ENCODE data around the gene SOX14. TPM values are rescaled to one million over a fixed set of nuclear protein-coding genes. Genes with fewer than 3 reads are reported as not detected.

SOX14 gene
- total RNA-seq, 1 donor from 2014 or later = not detected

DNA sequence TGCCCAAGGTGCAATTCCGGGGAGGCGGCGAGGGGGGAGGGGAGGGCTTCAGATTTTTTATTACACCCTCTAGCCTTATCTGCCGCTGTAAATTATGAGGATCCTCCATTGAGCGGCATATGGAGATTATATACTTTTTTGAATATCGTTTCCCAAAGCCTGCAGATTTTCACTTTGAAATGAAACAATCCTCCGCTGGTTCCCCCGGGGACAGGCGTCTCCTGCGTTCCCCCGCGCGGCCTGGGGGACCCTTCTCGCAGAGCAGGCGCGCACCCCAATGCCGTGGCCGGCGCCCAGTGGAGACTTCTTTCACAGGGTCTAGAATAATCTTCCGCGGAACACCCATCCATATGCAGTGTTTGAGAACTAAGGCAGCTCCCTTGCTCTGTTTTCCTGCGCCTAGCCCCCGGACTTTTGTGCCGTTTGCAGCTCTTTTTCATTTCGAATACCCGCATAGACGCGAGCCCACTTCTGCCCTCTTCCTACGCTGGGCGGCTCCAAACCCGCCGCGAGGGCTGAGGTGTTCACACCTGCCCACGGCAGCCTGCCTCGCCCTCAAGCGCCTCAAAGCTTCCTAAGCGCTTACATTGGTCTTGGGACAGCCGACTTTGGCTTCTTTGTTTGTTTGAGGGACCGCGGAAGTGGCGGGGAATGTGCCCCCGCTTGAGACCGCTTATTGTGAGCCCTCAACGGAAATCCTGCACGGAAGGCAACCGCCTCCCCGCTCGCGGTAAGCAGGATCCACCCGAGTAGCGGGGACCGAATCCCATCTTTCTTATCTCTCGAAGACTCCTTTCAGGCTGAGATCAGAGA is 7.5 kb downstream of the SOX14 start:
- peak; percentile 70 for DNase-seq (ENCODE audit: low spot score)
- H3K9me3 Mint-ChIP-seq (ENCODE audit: low read depth) = peaks cover 4% of the 10 kb centered on the region
- H3K27ac Mint-ChIP-seq (ENCODE audit: unreplicated experiment) = no peak overlapping the region
- no peaks in the 10 kb centered on the region for H3K36me3 Mint-ChIP-seq (ENCODE audit: low read depth)
- peaks cover 31% of the 10 kb centered on the region for H3K4me1 Mint-ChIP-seq (ENCODE audit: low read depth)
- TF ChIP-seq CTCF (IDR thresholded peaks at IDR 0.05) = no peak
- H3K4me3 Mint-ChIP-seq (ENCODE audit: unreplicated experiment) = peak overlapping the region; percentile 35
- peaks cover 85% of the 10 kb centered on the region for H3K27me3 Mint-ChIP-seq (ENCODE audit: low read depth)

- no peak overlapping the region for H3K4me3 Mint-ChIP-seq (ENCODE audit: unreplicated experiment)
- H3K27me3 Mint-ChIP-seq (ENCODE audit: low read depth) = peaks cover 80% of the 10 kb centered on the region
- peaks cover 31% of the 10 kb centered on the region for H3K4me1 Mint-ChIP-seq (ENCODE audit: low read depth)
- DNase-seq (ENCODE audit: low spot score) = no peak
- no peaks in the 10 kb centered on the region for H3K36me3 Mint-ChIP-seq (ENCODE audit: low read depth)
- peaks cover 4% of the 10 kb centered on the region for H3K9me3 Mint-ChIP-seq (ENCODE audit: low read depth)
- no peak for TF ChIP-seq CTCF (IDR thresholded peaks at IDR 0.05)
- H3K27ac Mint-ChIP-seq (ENCODE audit: unreplicated experiment) = no peak overlapping the region
These were observed 8.3 kb downstream of the SOX14 start for GRCh38 chr3:137772214-137772955.

DNA sequence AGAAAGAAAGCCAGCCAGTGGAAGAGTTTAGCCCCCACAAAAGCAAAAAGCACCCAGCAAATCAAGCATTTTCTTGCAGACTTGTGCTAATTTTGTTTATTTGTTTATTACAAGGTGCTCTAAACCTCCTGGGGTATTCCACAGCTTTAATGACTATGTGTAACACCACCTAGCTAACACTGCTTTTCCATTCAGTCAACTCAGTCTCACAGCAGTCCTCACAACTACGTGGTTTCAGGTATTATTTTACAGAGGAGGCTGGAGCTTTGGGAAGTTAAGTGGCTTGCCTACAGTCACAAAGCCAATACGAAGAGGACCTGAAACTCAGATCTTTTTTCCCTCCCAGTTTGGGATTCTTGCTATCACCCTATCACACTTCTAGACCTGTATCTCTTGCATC is 14.8 kb downstream of the SOX14 start:
- Mint-ChIP-seq H3K9me3 (ENCODE audit: low read depth) (peaks cover 4% of the 10 kb centered on the region), H3K4me3 (ENCODE audit: unreplicated experiment) (no peak overlapping the region), H3K27me3 (ENCODE audit: low read depth) (peaks cover 39% of the 10 kb centered on the region), H3K27ac (ENCODE audit: unreplicated experiment) (no peak overlapping the region), H3K36me3 (ENCODE audit: low read depth) (no peaks in the 10 kb centered on the region), H3K4me1 (ENCODE audit: low read depth) (no peaks in the 10 kb centered on the region)
- TF ChIP-seq CTCF (IDR thresholded peaks at IDR 0.05) = no peak
- no peak for DNase-seq (ENCODE audit: low spot score)

DNA sequence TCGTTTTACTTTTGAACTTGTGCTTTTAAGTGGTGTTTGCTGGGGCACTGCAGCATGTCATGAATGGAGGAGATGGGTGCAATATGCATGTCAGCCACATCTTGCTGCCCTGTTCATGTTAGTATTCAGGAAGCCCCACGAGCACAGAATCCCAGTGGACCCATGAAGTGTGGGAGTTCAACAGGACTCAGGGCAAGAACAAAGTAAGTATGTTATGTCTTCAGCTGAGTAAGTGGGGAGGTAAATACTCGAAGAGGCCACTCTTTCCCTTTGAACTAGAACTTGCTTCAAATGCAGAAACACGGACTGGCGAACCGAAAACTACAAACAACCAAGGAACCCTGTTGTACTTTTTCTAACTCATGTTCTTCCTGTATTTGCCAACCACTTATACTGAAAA is 23.4 kb downstream of the SOX14 start:
- no peaks in the 10 kb centered on the region for H3K36me3 Mint-ChIP-seq (ENCODE audit: low read depth)
- no peak for TF ChIP-seq CTCF (IDR thresholded peaks at IDR 0.05)
- no peaks in the 10 kb centered on the region for H3K9me3 Mint-ChIP-seq (ENCODE audit: low read depth)
- no peak for DNase-seq (ENCODE audit: low spot score)
- peaks cover 31% of the 10 kb centered on the region for H3K27me3 Mint-ChIP-seq (ENCODE audit: low read depth)
- no peak overlapping the region for H3K27ac Mint-ChIP-seq (ENCODE audit: unreplicated experiment)
- no peak overlapping the region for H3K4me3 Mint-ChIP-seq (ENCODE audit: unreplicated experiment)
- H3K4me1 Mint-ChIP-seq (ENCODE audit: low read depth) = no peaks in the 10 kb centered on the region

GRCh38 chr3:137789236-137789635 is 25.1 kb downstream of the SOX14 start:
- Mint-ChIP-seq H3K4me1 (ENCODE audit: low read depth) (no peaks in the 10 kb centered on the region), H3K27me3 (ENCODE audit: low read depth) (peaks cover 31% of the 10 kb centered on the region), H3K27ac (ENCODE audit: unreplicated experiment) (no peak overlapping the region), H3K36me3 (ENCODE audit: low read depth) (no peaks in the 10 kb centered on the region), H3K4me3 (ENCODE audit: unreplicated experiment) (no peak overlapping the region), H3K9me3 (ENCODE audit: low read depth) (no peaks in the 10 kb centered on the region)
- DNase-seq (ENCODE audit: low spot score) = no peak
- TF ChIP-seq CTCF (IDR thresholded peaks at IDR 0.05) = no peak

Measured in chondrocyte (in vitro differentiated cells).